Neural crest cell (in vitro differentiated cells): Measurements from ENCODE around the gene CTIF. TPM values are rescaled to one million over a fixed set of nuclear protein-coding genes. Genes with fewer than 3 reads are reported as not detected.

Experiments
- DNase-seq: peaks from one replicate; pipeline ENCODE4 v3.0.0; 2021; ENCODE audit warnings: low read depth, mixed read lengths, low spot score
- H3K27ac Mint-ChIP-seq: one replicate; pipeline ENCODE4 v1.8.0; 2021; ENCODE audit warnings: mild to moderate bottlenecking, mixed read lengths; ENCODE audit not compliant: unreplicated experiment
- H3K27me3 Mint-ChIP-seq: 2 replicates; pipeline ENCODE4 v1.8.0; 2021; ENCODE audit warnings: low read depth, mild to moderate bottlenecking, mixed read lengths
- H3K36me3 Mint-ChIP-seq: 2 replicates; pipeline ENCODE4 v1.8.0; 2021; ENCODE audit warnings: low read depth, mild to moderate bottlenecking, mixed read lengths
- H3K4me1 Mint-ChIP-seq: 2 replicates; pipeline ENCODE4 v1.8.0; 2021; ENCODE audit warnings: mixed read lengths
- H3K4me3 Mint-ChIP-seq: one replicate; pipeline ENCODE4 v1.8.0; 2021; ENCODE audit warnings: mild to moderate bottlenecking, mixed read lengths
- H3K9me3 Mint-ChIP-seq: 2 replicates; pipeline ENCODE4 v1.8.0; 2021; ENCODE audit warnings: mixed read lengths
- CTCF ChIP-seq: fragments of 200-600 bp; sonication (generic); conservative IDR thresholded peaks from 2 replicates; pipeline ENCODE4 v1.5.0; 2021; ENCODE audit warnings: antibody characterized with exemption, mild to moderate bottlenecking
- total RNA-seq: library from RNA; stranded (reverse); gene quantifications from 2 replicates; pipeline ENCODE4 v1.2.1, GENCODE V29; 2021

Gene CTIF
- total RNA-seq, 1 donor from 2014 or later, result 52.6 TPM

GRCh38 chr18:48572402-48573126, 33.7 kb downstream of the CTIF start:
- no peak for DNase-seq
- Mint-ChIP-seq H3K9me3 (peaks cover under 1% of the 10 kb centered on the region), H3K36me3 (peaks cover 10% of the 10 kb centered on the region), H3K4me3 (no peak overlapping the region), H3K27ac (peak overlapping the region; percentile 19), H3K4me1 (peaks cover 60% of the 10 kb centered on the region), H3K27me3 (no peaks in the 10 kb centered on the region)
- no peak for TF ChIP-seq CTCF

- Mint-ChIP-seq H3K4me3 (no peak overlapping the region), H3K9me3 (peaks cover 8% of the 10 kb centered on the region), H3K27ac (no peak overlapping the region), H3K36me3 (peaks cover 13% of the 10 kb centered on the region), H3K4me1 (peaks cover 62% of the 10 kb centered on the region), H3K27me3 (no peaks in the 10 kb centered on the region)
- no peak for DNase-seq
- no peak for TF ChIP-seq CTCF
Observed at GRCh38 chr18:48573632-48574283, 34.9 kb downstream of the CTIF start.

GRCh38 chr18:48574667-48575300, 36.0 kb downstream of the CTIF start:
- no peak for TF ChIP-seq CTCF
- Mint-ChIP-seq H3K4me3 (peak overlapping the region; percentile 47), H3K27ac (peak overlapping the region; percentile 87), H3K27me3 (no peaks in the 10 kb centered on the region), H3K9me3 (peaks cover 10% of the 10 kb centered on the region), H3K4me1 (peaks cover 63% of the 10 kb centered on the region), H3K36me3 (peaks cover 15% of the 10 kb centered on the region)
- no peak for DNase-seq

- Mint-ChIP-seq H3K27ac (peak overlapping the region; percentile 72), H3K4me3 (peak overlapping the region; percentile 47), H3K9me3 (peaks cover 10% of the 10 kb centered on the region), H3K4me1 (peaks cover 63% of the 10 kb centered on the region), H3K27me3 (no peaks in the 10 kb centered on the region), H3K36me3 (peaks cover 15% of the 10 kb centered on the region)
- no peak for DNase-seq
- TF ChIP-seq CTCF, result no peak
Observed at GRCh38 chr18:48575301-48575657, 36.4 kb downstream of the CTIF start.

GRCh38 chr18:48575658-48576456, 37.0 kb downstream of the CTIF start:
- Mint-ChIP-seq H3K27me3 (no peaks in the 10 kb centered on the region), H3K27ac (peak overlapping the region; percentile 72), H3K36me3 (peaks cover 15% of the 10 kb centered on the region), H3K4me3 (peak overlapping the region; percentile 47), H3K9me3 (peaks cover 10% of the 10 kb centered on the region), H3K4me1 (peaks cover 66% of the 10 kb centered on the region)
- DNase-seq, result peak; percentile 33
- no peak for TF ChIP-seq CTCF
